IMR-90 (cell line): ENCODE data around the gene KCNJ16. TPM values are rescaled to one million over a fixed set of nuclear protein-coding genes. Genes with fewer than 3 reads are reported as not detected.

Source experiments
- ATAC-seq: fragments of 200-7000 bp; cut with Tn5 transposase; 2 replicates; pipeline ENCODE4 v1.9.1; 2020; ENCODE audit warnings: low read depth, mild to moderate bottlenecking, moderate library complexity
- BruUV-seq: library from RNA; stranded (reverse); fragments of 400-500 nt; replicated peaks from 2 replicates; lab custom pipeline; 2021; lab: Mats Ljungman, UMichigan
- CTCF ChIA-PET: fragments of 300-600 bp; formaldehyde crosslinking; extraction: SDS; loops from one replicate; lab custom pipeline; 2021; ENCODE audit warnings: antibody characterized with exemption; lab: Yijun Ruan, JAX
- POLR2A ChIA-PET: fragments of 300-600 bp; sonication (Branson Sonifier 250); formaldehyde crosslinking; loops from one replicate; lab custom pipeline; 2022; ENCODE audit warnings: antibody characterized with exemption; ENCODE audit not compliant: unreplicated experiment; lab: Charles Lee
- DNase-seq: peaks from one replicate; pipeline ENCODE4 v3.0.0; 2013
- H2AFZ ChIP-seq: replicated peaks from 2 replicates; pipeline ENCODE3; 2013; ENCODE audit warnings: low read length, mild to moderate bottlenecking; ENCODE audit not compliant: poor library complexity
- H2AK5ac ChIP-seq: 2 replicates; pipeline ENCODE4 v1.6.1; 2013; ENCODE audit warnings: low read depth, low read length, inconsistent platforms
- H2AK9ac ChIP-seq: replicated peaks from 2 replicates; pipeline ENCODE3; 2013; ENCODE audit warnings: mild to moderate bottlenecking, low read depth, low read length, moderate library complexity; ENCODE audit not compliant: poor library complexity
- H2BK120ac ChIP-seq: 2 replicates; pipeline ENCODE4 v1.6.1; 2013; ENCODE audit warnings: low read depth, low read length, inconsistent platforms
- H2BK15ac ChIP-seq: 3 replicates; pipeline ENCODE4 v1.6.1; 2013; ENCODE audit warnings: low read depth, low read length, inconsistent platforms
- H2BK20ac ChIP-seq: 2 replicates; pipeline ENCODE4 v1.6.1; 2013; ENCODE audit warnings: low read depth, mild to moderate bottlenecking, inconsistent platforms, low read length, moderate library complexity
- H2BK5ac ChIP-seq: 2 replicates; pipeline ENCODE4 v1.6.1; 2013; ENCODE audit warnings: mild to moderate bottlenecking, low read depth, low read length, inconsistent platforms; ENCODE audit not compliant: poor library complexity, severe bottlenecking
- H3K14ac ChIP-seq: replicated peaks from 2 replicates; pipeline ENCODE4 v1.6.1; 2013; ENCODE audit warnings: low read depth, low read length, inconsistent platforms
- H3K18ac ChIP-seq: 2 replicates; pipeline ENCODE4 v1.6.1; 2013; ENCODE audit warnings: low read depth, low read length, control low read depth
- H3K23ac ChIP-seq: 2 replicates; pipeline ENCODE4 v1.6.1; 2013; ENCODE audit warnings: low read depth, low read length, inconsistent platforms
- H3K27ac ChIP-seq: 2 replicates; pipeline ENCODE4 v1.5.1; 2013; ENCODE audit warnings: mild to moderate bottlenecking, control low read depth, low read length; ENCODE audit not compliant: insufficient read depth
- H3K27me3 ChIP-seq: 2 replicates; pipeline ENCODE4 v1.6.1; 2013; ENCODE audit warnings: low read length; ENCODE audit not compliant: control insufficient read depth, insufficient read depth
- H3K36me3 ChIP-seq: 2 replicates; pipeline ENCODE4 v1.6.1; 2013; ENCODE audit warnings: low read length, mixed read lengths; ENCODE audit not compliant: control insufficient read depth, insufficient read depth
- H3K4ac ChIP-seq: 2 replicates; pipeline ENCODE4 v1.6.1; 2013; ENCODE audit warnings: low read depth, low read length, inconsistent platforms
- H3K4me1 ChIP-seq: 2 replicates; pipeline ENCODE4 v1.6.1; 2013; ENCODE audit warnings: low read length, mixed read lengths; ENCODE audit not compliant: control insufficient read depth, insufficient read depth
- H3K4me2 ChIP-seq: 2 replicates; pipeline ENCODE4 v1.6.1; 2013; ENCODE audit warnings: low read depth, mild to moderate bottlenecking, control low read depth, low read length, moderate library complexity
- H3K4me3 ChIP-seq: 2 replicates; pipeline ENCODE4 v1.5.1; 2013; ENCODE audit warnings: low read depth, mild to moderate bottlenecking, control low read depth, low read length, moderate library complexity; ENCODE audit not compliant: insufficient read depth
- H3K56ac ChIP-seq: 2 replicates; pipeline ENCODE4 v1.6.1; 2013; ENCODE audit warnings: low read length, inconsistent platforms; ENCODE audit not compliant: insufficient read depth; ENCODE audit errors: extremely low read depth
- H3K79me1 ChIP-seq, 2 experiments: 2 replicates each; pipeline ENCODE4 v1.6.1; 2013; ENCODE audit warnings: low read length in 2 of 2, inconsistent platforms in 1 of 2, low read depth in 1 of 2
- H3K9ac ChIP-seq: 2 replicates; pipeline ENCODE4 v1.6.1; 2013; ENCODE audit warnings: low read depth, low read length, control low read depth
- H3K9me1 ChIP-seq: 2 replicates; pipeline ENCODE4 v1.6.1; 2013; ENCODE audit warnings: low read length, inconsistent platforms; ENCODE audit not compliant: insufficient read depth
- H3K9me3 ChIP-seq: 2 replicates; pipeline ENCODE4 v1.6.1; 2013; ENCODE audit warnings: low read length; ENCODE audit not compliant: control insufficient read depth, insufficient read depth
- H4K20me1 ChIP-seq: 2 replicates; pipeline ENCODE4 v1.6.1; 2013; ENCODE audit warnings: low read length, inconsistent platforms; ENCODE audit not compliant: insufficient read depth
- H4K5ac ChIP-seq: 2 replicates; pipeline ENCODE4 v1.6.1; 2013; ENCODE audit warnings: mild to moderate bottlenecking, low read depth, low read length, control low read depth
- H4K8ac ChIP-seq, 2 experiments: 2 replicates each; pipeline ENCODE4 v1.6.1; 2013; ENCODE audit warnings: low read depth in 2 of 2, low read length in 2 of 2, control low read depth in 1 of 2, inconsistent platforms in 1 of 2
- H4K91ac ChIP-seq: 2 replicates; pipeline ENCODE4 v1.6.1; 2013; ENCODE audit warnings: low read depth, low read length, inconsistent platforms; ENCODE audit not compliant: insufficient read depth
- BHLHE40 ChIP-seq: fragments of 150-350 bp; IDR thresholded peaks from 2 replicates; pipeline ENCODE4 v1.6.1; 2016; ENCODE audit warnings: mild to moderate bottlenecking, low read depth, low read length
- CEBPB ChIP-seq: IDR thresholded peaks from 2 replicates; pipeline ENCODE4 v1.6.1; 2012; ENCODE audit warnings: low read depth, low read length, improper control_type of control experiment
- FOS ChIP-seq: fragments of 150-350 bp; IDR thresholded peaks from 2 replicates; pipeline ENCODE4 v1.6.1; 2016; ENCODE audit warnings: low read depth, low read length
- MAFK ChIP-seq: IDR thresholded peaks from 2 replicates; pipeline ENCODE4 v1.6.1; 2012; ENCODE audit warnings: low read depth, low read length, improper control_type of control experiment
- MAZ ChIP-seq: IDR thresholded peaks from 2 replicates; pipeline ENCODE4 v1.6.1; 2012; ENCODE audit warnings: low read depth, mild to moderate bottlenecking, low read length, improper control_type of control experiment, moderate library complexity, borderline replicate concordance
- MXI1 ChIP-seq: IDR thresholded peaks from 2 replicates; pipeline ENCODE4 v1.6.1; 2012; ENCODE audit warnings: low read depth, mild to moderate bottlenecking, low read length, moderate library complexity, borderline replicate concordance
- POLR2A ChIP-seq: IDR thresholded peaks from 2 replicates; pipeline ENCODE4 v1.6.1; 2012; ENCODE audit warnings: mild to moderate bottlenecking, low read depth, low read length
- RFX5 ChIP-seq: IDR thresholded peaks from 2 replicates; pipeline ENCODE4 v1.8.0; 2012; ENCODE audit warnings: low read depth, mild to moderate bottlenecking, low read length, moderate library complexity
- SMC3 ChIP-seq: fragments of 150-350 bp; IDR thresholded peaks from 2 replicates; pipeline ENCODE4 v1.6.1; 2016; ENCODE audit warnings: low read depth, mild to moderate bottlenecking, antibody characterized with exemption, low read length, moderate library complexity
- WGBS, 2 experiments: methylation state at CpG; one replicate each; pipeline versions ENCODE4 v1.1.5 to v1.1.7; 2013; ENCODE audit warnings: missing lambda C conversion rate in 2 of 2; ENCODE audit not compliant: insufficient read length in 1 of 2; ENCODE audit errors: extremely low coverage in 2 of 2; 5-methylcytosine and 5-hydroxymethylcytosine counted together
- dilution Hi-C: fragments of 300-500 bp; cut with HindIII; formaldehyde crosslinking; loops from one replicate; pipeline ENCODE4 v1.14.3; 2018; ENCODE audit warnings: low sequenced_read_pairs; ENCODE audit not compliant: unreplicated experiment
- in situ Hi-C: fragments of 300-500 bp; cut with MboI; formaldehyde crosslinking; loops from 3 replicates; pipeline ENCODE4 v1.14.3; 2019; ENCODE audit warnings: low sequenced_read_pairs, inconsistent platforms, mixed read lengths
- intact Hi-C: fragments of 100-400 bp; cut with micrococcal nuclease; formaldehyde crosslinking; loops from 2 replicates; pipeline ENCODE4 v1.10.0; 2022
- polyA plus RNA-seq, 3 experiments: library from polyadenylated mRNA; depleted of rRNA; stranded (reverse); fragments of >200 nt; gene quantifications; 2 replicates each; pipeline ENCODE4 v1.2.3, GENCODE V29; 2012; ENCODE audit warnings: low replicate concordance in 1 of 3
- total RNA-seq: library from RNA; depleted of rRNA; stranded (reverse); fragments of >200 nt; gene quantifications from 2 replicates; pipeline ENCODE4 v1.2.3, GENCODE V29; 2012
- TF ChIP-seq, protein P1 (sequence below): fragments of 150-350 bp; IDR thresholded peaks from 2 replicates; pipeline ENCODE4 v1.6.1; 2017; ENCODE audit warnings: mild to moderate bottlenecking, antibody characterized with exemption, low read length, low read depth

Gene KCNJ16
- total and polyA plus RNA-seq, 2 of the 4 experiments (the other 2 are of a cell fraction), result not detected

DNA sequence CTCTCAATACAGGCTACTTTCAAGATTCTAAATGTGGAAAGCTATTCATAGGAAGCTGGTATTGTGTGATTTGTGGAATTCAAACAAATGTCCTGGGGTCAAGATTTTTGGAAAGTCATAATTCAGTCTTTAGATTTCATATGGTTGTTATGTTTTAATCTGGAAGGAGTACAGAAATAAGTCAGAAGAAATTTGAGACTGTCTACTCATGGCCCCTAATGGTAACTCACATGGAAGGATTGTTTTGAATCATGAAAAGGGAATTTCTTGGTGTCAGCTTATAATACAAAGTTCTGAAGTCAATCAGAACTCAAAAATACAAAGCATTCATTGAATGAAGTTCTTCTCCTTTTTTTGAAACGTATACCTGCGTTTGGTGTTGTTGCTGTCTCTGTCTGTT is 97.4 kb downstream of the KCNJ16 start:
- H2AFZ ChIP-seq, result no peak overlapping the region
- no peak overlapping the region for H2BK120ac ChIP-seq
- no peaks in the 10 kb centered on the region for H3K79me1 ChIP-seq
- no peak overlapping the region for H4K5ac ChIP-seq
- no peak overlapping the region for H2AK9ac ChIP-seq
- H2AK5ac ChIP-seq, result no peak overlapping the region
- TF ChIP-seq BHLHE40 (no peak), FOS (no peak), MXI1 (no peak), POLR2A (no peak), SMC3 (no peak), MAZ (no peak), MAFK (no peak), CEBPB (no peak), RFX5 (no peak)
- TF ChIP-seq, protein P1, sequence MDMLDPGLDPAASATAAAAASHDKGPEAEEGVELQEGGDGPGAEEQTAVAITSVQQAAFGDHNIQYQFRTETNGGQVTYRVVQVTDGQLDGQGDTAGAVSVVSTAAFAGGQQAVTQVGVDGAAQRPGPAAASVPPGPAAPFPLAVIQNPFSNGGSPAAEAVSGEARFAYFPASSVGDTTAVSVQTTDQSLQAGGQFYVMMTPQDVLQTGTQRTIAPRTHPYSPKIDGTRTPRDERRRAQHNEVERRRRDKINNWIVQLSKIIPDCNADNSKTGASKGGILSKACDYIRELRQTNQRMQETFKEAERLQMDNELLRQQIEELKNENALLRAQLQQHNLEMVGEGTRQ, result no peak
- no peak overlapping the region for H4K8ac ChIP-seq
- no peak overlapping the region for H3K4ac ChIP-seq
- no peak overlapping the region for H3K27ac ChIP-seq
- no TSS peak for BruUV-seq
- no peak overlapping the region for H3K4me3 ChIP-seq
- peak; percentile 41 for DNase-seq
- no peak overlapping the region for H3K23ac ChIP-seq
- H3K9me1 ChIP-seq, result no peaks in the 10 kb centered on the region
- no CpG with 5 or more reads among the region's 2 CpGs for WGBS, 2 experiments
- ATAC-seq, result no peak
- intact Hi-C loops, result loop anchor here (10.0 kb wide), 1 partner anchor 382 kb away; no protein-coding TSS in a partner anchor
- no peak overlapping the region for H4K91ac ChIP-seq
- no peak overlapping the region for H3K56ac ChIP-seq
- H3K9ac ChIP-seq, result no peak overlapping the region
- H3K9me3 ChIP-seq, result peaks cover 1% of the 10 kb centered on the region; the same call in 1 of the 2 replicates
- no peak overlapping the region for H2BK20ac ChIP-seq
- ChIA-PET POLR2A (no interaction called here), CTCF (interaction anchor here (0.6 kb wide), 2 partner anchors 9 to 28 kb away, joined by 3 to 4 read pairs; no protein-coding TSS in a partner anchor)
- H3K4me1 ChIP-seq, result no peaks in the 10 kb centered on the region
- H2BK15ac ChIP-seq, result no peak overlapping the region
- peaks cover 22% of the 10 kb centered on the region for H3K36me3 ChIP-seq
- in situ Hi-C loops, result no loop called here
- H3K4me2 ChIP-seq, result peak overlapping the region; percentile 17; the same call in 1 of the 2 replicates
- H3K14ac ChIP-seq, result no peak overlapping the region
- H3K18ac ChIP-seq, result no peak overlapping the region
- dilution Hi-C loops, result no loop called here
- no peaks in the 10 kb centered on the region for H4K20me1 ChIP-seq
- no peaks in the 10 kb centered on the region for H3K27me3 ChIP-seq
- H2BK5ac ChIP-seq, result no peak overlapping the region
